MM.1S (cell line): Measurements from ENCODE around the gene APOBEC2.

Experiments used
- CTCF ChIP-seq: fragments of 300-600 bp; sonication (generic); IDR thresholded peaks from 2 replicates; pipeline ENCODE4 v1.5.1; 2016; ENCODE audit warnings: antibody characterized with exemption, low read length, mixed read lengths
- EZH2 ChIP-seq: fragments of 300-600 bp; sonication (generic); optimal IDR thresholded peaks from 2 replicates; pipeline ENCODE3; 2017; ENCODE audit warnings: low read depth, mild to moderate bottlenecking, antibody characterized with exemption, low read length, mixed read lengths

- TF ChIP-seq CTCF: no peak
- no peak for TF ChIP-seq EZH2
Measured at GRCh38 chr6:41014780-41015179, 38.2 kb upstream of the APOBEC2 start.
